ENCODE data around the gene PDLIM7. TPM values are rescaled to one million over a fixed set of nuclear protein-coding genes. Genes with fewer than 3 reads are reported as not detected.

Gene PDLIM7
- total RNA-seq, 4 donors from 2014 or later = 28.7 to 41.3 (median 32.0) TPM

- Histone ChIP-seq H3K4me3 (no peak overlapping the region), H3K27ac (peak overlapping the region; percentile 62)
These were observed 43.0 kb upstream of the PDLIM7 start for GRCh38 chr5:177540438-177540837.

GRCh38 chr5:177539411-177539810 is 42.0 kb upstream of the PDLIM7 start:
- no peak for DNase-seq (ENCODE audit: low spot score in 2 of 2)
- no peak for TF ChIP-seq CTCF (IDR thresholded peaks at IDR 0.05)
- no peak for TF ChIP-seq POLR2A (IDR thresholded peaks at IDR 0.05)
- peak in 2 of 3 donors; percentile 17 to 24 for TF ChIP-seq POLR2AphosphoS5 (IDR thresholded peaks at IDR 0.05)
- no peak for TF ChIP-seq EP300 (IDR thresholded peaks at IDR 0.05)
- 66% methylated on average over 2 of the region's 2 CpGs for WGBS
- Histone ChIP-seq H3K27ac (peak overlapping the region; percentile 62), H3K4me1 (peaks cover 55% of the 10 kb centered on the region), H3K9me3 (no peaks in the 10 kb centered on the region), H3K27me3 (no peaks in the 10 kb centered on the region), H3K36me3 (peaks cover 35% of the 10 kb centered on the region), H3K4me3 (no peak overlapping the region)

More at GRCh38 chr5:177540438-177540837, 43.0 kb upstream of the PDLIM7 start:
- TF ChIP-seq CTCF (IDR thresholded peaks at IDR 0.05) (no peak), EP300 (IDR thresholded peaks at IDR 0.05) (no peak), POLR2AphosphoS5 (IDR thresholded peaks at IDR 0.05) (no peak), POLR2A (IDR thresholded peaks at IDR 0.05) (no peak)
- Histone ChIP-seq H3K4me1 (peaks cover 65% of the 10 kb centered on the region), H3K36me3 (peaks cover 28% of the 10 kb centered on the region), H3K27me3 (no peaks in the 10 kb centered on the region), H3K9me3 (no peaks in the 10 kb centered on the region)
- DNase-seq (ENCODE audit: low spot score in 2 of 2) = no peak
- 36% methylated on average over 3 of the region's 3 CpGs for WGBS

GRCh38 chr5:177538876-177539275 is 41.5 kb upstream of the PDLIM7 start:
- no peak for DNase-seq (ENCODE audit: low spot score in 2 of 2)
- no peak overlapping the region for H3K4me3 ChIP-seq
- H3K9me3 ChIP-seq = no peaks in the 10 kb centered on the region
- no peaks in the 10 kb centered on the region for H3K27me3 ChIP-seq
- peaks cover 49% of the 10 kb centered on the region for H3K4me1 ChIP-seq
- TF ChIP-seq CTCF (IDR thresholded peaks at IDR 0.05) = no peak
- TF ChIP-seq POLR2AphosphoS5 (IDR thresholded peaks at IDR 0.05) = no peak
- no peak for TF ChIP-seq POLR2A (IDR thresholded peaks at IDR 0.05)
- no peak for TF ChIP-seq EP300 (IDR thresholded peaks at IDR 0.05)
- peaks cover 38% of the 10 kb centered on the region for H3K36me3 ChIP-seq
- 57% methylated on average over 10 of the region's 10 CpGs for WGBS
- peak overlapping the region; percentile 62 for H3K27ac ChIP-seq

GRCh38 chr5:177537389-177538361 is 40.3 kb upstream of the PDLIM7 start:
- Histone ChIP-seq H3K36me3 (peaks cover 44% of the 10 kb centered on the region), H3K27ac (peak overlapping the region; percentile 4), H3K4me1 (peaks cover 41% of the 10 kb centered on the region), H3K27me3 (no peaks in the 10 kb centered on the region), H3K4me3 (no peak overlapping the region), H3K9me3 (no peaks in the 10 kb centered on the region)
- no peak for DNase-seq (ENCODE audit: low spot score in 2 of 2)
- TF ChIP-seq POLR2A (IDR thresholded peaks at IDR 0.05) = no peak
- no peak for TF ChIP-seq POLR2AphosphoS5 (IDR thresholded peaks at IDR 0.05)
- TF ChIP-seq EP300 (IDR thresholded peaks at IDR 0.05) = no peak
- TF ChIP-seq CTCF (IDR thresholded peaks at IDR 0.05) = no peak
- WGBS = 33% methylated on average over 15 of the region's 15 CpGs

- 92% methylated on average over 10 of the region's 10 CpGs for WGBS
- no peaks in the 10 kb centered on the region for H3K27me3 ChIP-seq
- H3K36me3 ChIP-seq = peaks cover 57% of the 10 kb centered on the region
- no peak overlapping the region for H3K27ac ChIP-seq
- H3K9me3 ChIP-seq = no peaks in the 10 kb centered on the region
- no peak overlapping the region for H3K4me3 ChIP-seq
- DNase-seq (ENCODE audit: low spot score in 2 of 2) = no peak
- peaks cover 43% of the 10 kb centered on the region for H3K4me1 ChIP-seq
- TF ChIP-seq POLR2AphosphoS5 (IDR thresholded peaks at IDR 0.05) = no peak
- TF ChIP-seq CTCF (IDR thresholded peaks at IDR 0.05) = no peak
- no peak for TF ChIP-seq POLR2A (IDR thresholded peaks at IDR 0.05)
- TF ChIP-seq EP300 (IDR thresholded peaks at IDR 0.05) = no peak
These were observed 39.0 kb upstream of the PDLIM7 start for GRCh38 chr5:177536386-177536785.
